GM18498 (cell line): ENCODE results near the gene MSGN1.

Source experiments
- ATAC-seq: cut with Tn5 transposase; IDR thresholded peaks from one replicate; pipeline ENCODE4 v1.9.1; 2021; ENCODE audit warnings: mild to moderate bottlenecking, moderate library complexity; ENCODE audit not compliant: unreplicated experiment

MSGN1 gene

GRCh38 chr2:17845806-17846205 lies 29.5 kb downstream of the MSGN1 start:
- ATAC-seq, result no peak

- ATAC-seq, result no peak
Measured at GRCh38 chr2:17846676-17847075, 30.4 kb downstream of the MSGN1 start.

GRCh38 chr2:17847236-17847635 lies 31.0 kb downstream of the MSGN1 start:
- no peak for ATAC-seq

GRCh38 chr2:17849275-17849674 lies 33.0 kb downstream of the MSGN1 start:
- ATAC-seq, result no peak

- no peak for ATAC-seq
Measured at GRCh38 chr2:17850151-17850550, 33.9 kb downstream of the MSGN1 start.

GRCh38 chr2:17851731-17852585 lies 35.7 kb downstream of the MSGN1 start:
- ATAC-seq, result peak; percentile 93

GRCh38 chr2:17853799-17854198 lies 37.5 kb downstream of the MSGN1 start:
- ATAC-seq, result no peak

GRCh38 chr2:17857021-17857420 lies 40.8 kb downstream of the MSGN1 start:
- ATAC-seq, result no peak

- no peak for ATAC-seq
Measured at GRCh38 chr2:17858064-17858463, 41.8 kb downstream of the MSGN1 start.

- ATAC-seq, result no peak
Measured at GRCh38 chr2:17863539-17863938, 47.3 kb downstream of the MSGN1 start.

- no peak for ATAC-seq
Measured at GRCh38 chr2:17864676-17865075, 48.4 kb downstream of the MSGN1 start.

- ATAC-seq, result no peak
Measured at GRCh38 chr2:17867133-17867532, 50.9 kb downstream of the MSGN1 start.
